Effector memory CD4-positive, alpha-beta T cell (primary cell): Measurements from ENCODE around the gene CEACAM7.

Experiments
- DNase-seq, 3 donors: peaks; one replicate each; pipeline ENCODE4 v3.0.0-alpha.2; 2020
- H3K27ac ChIP-seq: 2 replicates; pipeline ENCODE4 v1.7.0; 2013; ENCODE audit warnings: mild to moderate bottlenecking, low read length, moderate library complexity; ENCODE audit not compliant: insufficient read depth, poor library complexity, severe bottlenecking
- H3K27me3 ChIP-seq: replicated peaks from 2 replicates; pipeline ENCODE4 v1.7.0; 2013; ENCODE audit warnings: mild to moderate bottlenecking, low read length; ENCODE audit not compliant: insufficient read depth, control insufficient read depth, poor library complexity, severe bottlenecking
- H3K36me3 ChIP-seq: 2 replicates; pipeline ENCODE4 v1.7.0; 2013; ENCODE audit warnings: mild to moderate bottlenecking, low read length, moderate library complexity; ENCODE audit not compliant: control insufficient read depth, insufficient read depth
- H3K4me1 ChIP-seq: 2 replicates; pipeline ENCODE4 v1.7.0; 2013; ENCODE audit warnings: low read length, mild to moderate bottlenecking; ENCODE audit not compliant: control insufficient read depth, insufficient read depth, poor library complexity, severe bottlenecking
- H3K4me3 ChIP-seq: 2 replicates; pipeline ENCODE4 v1.7.0; 2013; ENCODE audit warnings: low read length, low read depth, mild to moderate bottlenecking; ENCODE audit not compliant: insufficient read depth, poor library complexity, severe bottlenecking
- H3K9me3 ChIP-seq: 2 replicates; pipeline ENCODE4 v1.7.0; 2013; ENCODE audit warnings: mild to moderate bottlenecking, low read length, moderate library complexity; ENCODE audit not compliant: control insufficient read depth

The CEACAM7 gene

GRCh38 chr19:41626278-41626677 lies 61.8 kb downstream of the CEACAM7 start:
- DNase-seq: no peak
- Histone ChIP-seq H3K4me1 (no peaks in the 10 kb centered on the region), H3K4me3 (no peak overlapping the region)

GRCh38 chr19:41624937-41625336 lies 63.1 kb downstream of the CEACAM7 start:
- Histone ChIP-seq H3K4me1 (no peaks in the 10 kb centered on the region), H3K36me3 (no peaks in the 10 kb centered on the region), H3K27ac (no peak overlapping the region), H3K27me3 (peaks cover 8% of the 10 kb centered on the region), H3K4me3 (no peak overlapping the region), H3K9me3 (no peaks in the 10 kb centered on the region)
- no peak for DNase-seq

More at GRCh38 chr19:41626278-41626677, 61.8 kb downstream of the CEACAM7 start:
- Histone ChIP-seq H3K27me3 (peaks cover 8% of the 10 kb centered on the region), H3K9me3 (peaks cover 5% of the 10 kb centered on the region), H3K36me3 (no peaks in the 10 kb centered on the region), H3K27ac (no peak overlapping the region)

- Histone ChIP-seq H3K9me3 (no peaks in the 10 kb centered on the region), H3K27me3 (peaks cover 8% of the 10 kb centered on the region), H3K27ac (no peak overlapping the region), H3K4me1 (no peaks in the 10 kb centered on the region), H3K4me3 (no peak overlapping the region), H3K36me3 (no peaks in the 10 kb centered on the region)
- no peak for DNase-seq
Observed at GRCh38 chr19:41624515-41624914, 63.6 kb downstream of the CEACAM7 start.

- Histone ChIP-seq H3K27ac (no peak overlapping the region), H3K27me3 (peaks cover 4% of the 10 kb centered on the region)
Observed at GRCh38 chr19:41623360-41623759, 64.7 kb downstream of the CEACAM7 start.

More at GRCh38 chr19:41623360-41623759, 64.7 kb downstream of the CEACAM7 start:
- no peaks in the 10 kb centered on the region for H3K36me3 ChIP-seq
- no peaks in the 10 kb centered on the region for H3K9me3 ChIP-seq
- H3K4me3 ChIP-seq: no peak overlapping the region
- DNase-seq: no peak
- H3K4me1 ChIP-seq: no peaks in the 10 kb centered on the region
